Renal cortex interstitium (tissue), 15 donors: Measurements from ENCODE around the gene ITPKB. TPM values are rescaled to one million over a fixed set of nuclear protein-coding genes. Genes with fewer than 3 reads are reported as not detected.
A peak's percentile ranks its signal among the peaks of the same experiment; 100 is the strongest.
"Not testable (repeated sequence)": the region's sequence is repeated elsewhere in the genome, so short reads cannot be mapped to it uniquely, and the experiment has no call there.

Experiments
- DNase-seq, 11 donors: peaks; one replicate each; pipeline ENCODE4 v3.0.0-alpha.2; 2013; ENCODE audit warnings: low read depth in 9 of 11, low spot score in 4 of 11; ENCODE audit errors: extremely low read depth in 1 of 11
- long read RNA-seq, 16 experiments: transcript quantifications; one replicate each; lab custom pipeline, GENCODE V29; 2026
- polyA plus RNA-seq, 3 donors: library from polyadenylated mRNA; unstranded; fragments of 120-200 nt; gene quantifications; one replicate each; pipeline ENCODE4 v1.2.1, GENCODE V29; 2013; ENCODE audit not compliant: insufficient read length in 3 of 3

Gene ITPKB
- polyA plus RNA-seq: 10 to 100 TPM; 20.2 to 26.3 (median 26.3) TPM
- long read RNA-seq, donor 1, full-length matches to known transcripts: 1 of 1 reads
- long read RNA-seq, donor 1, partial matches to known transcripts: 0 of 1 reads
- long read RNA-seq, donor 1, other reads (novel, unspliced or antisense): 0 of 1 reads
- long read RNA-seq, donor 2, full-length matches to known transcripts: 1 of 1 reads
- long read RNA-seq, donor 2, partial matches to known transcripts: 0 of 1 reads
- long read RNA-seq, donor 2, other reads (novel, unspliced or antisense): 0 of 1 reads
- long read RNA-seq, donor 3, full-length matches to known transcripts: 4 of 13 reads
- long read RNA-seq, donor 3, partial matches to known transcripts: 9 of 13 reads
- long read RNA-seq, donor 3, other reads (novel, unspliced or antisense): 0 of 13 reads
- long read RNA-seq, donor 4, full-length matches to known transcripts: 1 of 1 reads
- long read RNA-seq, donor 4, partial matches to known transcripts: 0 of 1 reads
- long read RNA-seq, donor 4, other reads (novel, unspliced or antisense): 0 of 1 reads
- long read RNA-seq, donor 5: 0 reads
- long read RNA-seq, donor 6, full-length matches to known transcripts: 6 of 11 reads
- long read RNA-seq, donor 6, partial matches to known transcripts: 5 of 11 reads
- long read RNA-seq, donor 6, other reads (novel, unspliced or antisense): 0 of 11 reads
- long read RNA-seq, donor 7: 0 reads
- long read RNA-seq, donor 8, full-length matches to known transcripts: 10 of 16 reads
- long read RNA-seq, donor 8, partial matches to known transcripts: 6 of 16 reads
- long read RNA-seq, donor 8, other reads (novel, unspliced or antisense): 0 of 16 reads
- long read RNA-seq, donor 9, full-length matches to known transcripts: 4 of 4 reads
- long read RNA-seq, donor 9, partial matches to known transcripts: 0 of 4 reads
- long read RNA-seq, donor 9, other reads (novel, unspliced or antisense): 0 of 4 reads
- long read RNA-seq, donor 10, full-length matches to known transcripts: 7 of 7 reads
- long read RNA-seq, donor 10, partial matches to known transcripts: 0 of 7 reads
- long read RNA-seq, donor 10, other reads (novel, unspliced or antisense): 0 of 7 reads
- long read RNA-seq, donor 11, partial matches to known transcripts: 26 of 26 reads
- long read RNA-seq, donor 11, other reads (novel, unspliced or antisense): 0 of 26 reads
- long read RNA-seq, donor 12, full-length matches to known transcripts: 1 of 1 reads
- long read RNA-seq, donor 12, partial matches to known transcripts: 0 of 1 reads
- long read RNA-seq, donor 12, other reads (novel, unspliced or antisense): 0 of 1 reads
- long read RNA-seq, donor 13, full-length matches to known transcripts: 5 of 21 reads
- long read RNA-seq, donor 13, partial matches to known transcripts: 16 of 21 reads
- long read RNA-seq, donor 13, other reads (novel, unspliced or antisense): 0 of 21 reads
- long read RNA-seq, donor 14, full-length matches to known transcripts: 7 of 7 reads
- long read RNA-seq, donor 14, partial matches to known transcripts: 0 of 7 reads
- long read RNA-seq, donor 14, other reads (novel, unspliced or antisense): 0 of 7 reads
- long read RNA-seq, donor 15, full-length matches to known transcripts: 1 of 1 reads
- long read RNA-seq, donor 15, partial matches to known transcripts: 0 of 1 reads
- long read RNA-seq, donor 15, other reads (novel, unspliced or antisense): 0 of 1 reads
- long read RNA-seq, donor 16, full-length matches to known transcripts: 7 of 27 reads
- long read RNA-seq, donor 16, partial matches to known transcripts: 20 of 27 reads
- long read RNA-seq, donor 16, other reads (novel, unspliced or antisense): 0 of 27 reads

- peak in 5 of 11 donors; percentile 43 to 79 (median 58) for DNase-seq
Observed at GRCh38 chr1:226738995-226739695, at the start of gene ITPKB. ITPKB (minus strand) TSS chr1:226739282; CDS start chr1:226737458, 1,824 bp downstream.

GRCh38 chr1:226787638-226788037 lies 48.6 kb upstream of the ITPKB start:
- DNase-seq: no peak

GRCh38 chr1:226787071-226787470 lies 48.0 kb upstream of the ITPKB start:
- DNase-seq: no peak

- no peak for DNase-seq
Observed at GRCh38 chr1:226786550-226786949, 47.5 kb upstream of the ITPKB start.

DNA sequence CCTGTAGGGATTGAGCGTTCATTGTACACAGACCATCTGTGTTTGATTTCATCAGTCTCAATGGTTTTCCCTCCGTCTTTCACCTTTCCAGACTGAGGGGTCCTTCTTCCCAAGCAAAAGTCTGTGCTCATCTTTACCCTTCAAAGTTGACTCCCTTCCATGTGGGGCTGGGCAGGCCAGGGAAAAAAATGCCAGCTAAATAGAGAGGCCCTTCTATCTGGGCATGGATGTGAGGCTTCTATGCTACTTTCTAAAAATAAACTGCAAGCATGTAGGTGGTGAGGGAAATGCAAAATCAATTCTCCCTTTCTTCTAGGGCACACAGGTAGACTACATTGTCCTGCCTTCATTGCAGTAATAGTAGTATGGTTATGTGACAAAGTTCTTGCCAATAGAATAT lies 46.7 kb upstream of the ITPKB start:
- DNase-seq: no peak

GRCh38 chr1:226784081-226785049 lies 45.3 kb upstream of the ITPKB start:
- no peak for DNase-seq

DNA sequence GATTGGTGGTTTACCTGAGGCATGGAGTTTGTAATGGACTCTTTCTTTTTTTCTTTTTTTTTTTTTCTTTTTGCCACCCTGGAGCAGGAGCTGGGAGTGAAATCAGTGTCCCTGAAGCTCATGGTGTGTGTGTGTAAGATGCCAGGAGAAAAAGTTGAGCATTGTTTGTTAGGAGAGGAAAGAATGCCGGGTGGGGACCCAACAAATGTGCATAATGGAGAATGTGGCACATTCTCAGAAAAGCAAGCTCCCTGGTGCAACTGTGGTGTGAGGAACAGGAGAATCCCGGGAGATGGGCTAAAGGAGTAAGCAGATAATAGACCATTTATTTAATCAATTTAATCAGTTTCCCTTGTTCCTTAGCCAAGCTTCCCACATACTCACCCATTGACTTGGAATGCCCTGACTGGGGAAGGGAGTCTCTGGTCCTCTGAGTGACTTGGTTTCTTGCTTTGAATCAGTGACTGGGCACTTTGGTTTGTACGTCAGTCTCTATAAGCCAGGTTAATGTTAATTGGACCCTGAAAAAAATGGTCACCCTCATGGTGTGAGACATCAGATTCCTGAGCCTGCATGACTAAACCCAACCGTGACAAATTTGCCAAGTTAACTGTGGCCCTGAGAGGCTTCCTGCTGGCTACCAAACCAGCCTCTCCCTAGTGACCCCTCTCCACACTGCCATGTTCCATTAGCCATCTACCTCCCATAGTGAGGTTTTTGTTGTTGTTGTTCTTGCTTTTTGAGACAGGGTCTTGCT lies 43.9 kb upstream of the ITPKB start:
- no peak for DNase-seq

DNA sequence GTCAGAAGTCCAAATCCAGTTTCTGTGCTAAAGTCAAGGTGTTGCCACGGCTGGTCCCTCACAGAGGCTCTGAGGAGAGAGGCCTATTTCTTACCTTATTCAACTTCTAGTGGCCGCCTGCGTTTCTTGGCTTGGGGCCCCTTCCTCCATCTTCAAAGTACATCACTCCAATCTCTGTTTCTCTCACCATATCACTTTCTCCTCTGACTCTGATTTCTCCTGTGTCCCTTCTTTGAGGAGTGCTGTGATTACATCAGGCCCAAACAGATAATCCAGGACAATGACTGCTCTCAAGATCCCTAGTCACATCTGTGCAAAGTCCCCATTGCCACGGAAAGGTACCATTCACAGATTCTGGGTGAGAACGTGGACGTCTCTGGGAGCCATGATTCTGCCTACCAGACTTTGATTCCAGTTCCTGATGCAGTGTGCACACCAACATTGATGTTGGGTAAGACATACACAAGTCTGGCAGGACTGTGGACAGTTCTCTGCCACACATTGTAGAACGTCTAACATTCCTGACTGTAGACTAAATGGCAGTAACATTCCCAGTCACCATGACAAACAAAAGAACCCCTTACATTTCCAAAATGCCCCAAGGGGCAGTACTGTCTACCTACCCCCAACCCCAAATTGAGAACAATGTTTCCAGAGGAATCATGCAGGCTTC lies 43.0 kb upstream of the ITPKB start:
- DNase-seq: no peak

DNA sequence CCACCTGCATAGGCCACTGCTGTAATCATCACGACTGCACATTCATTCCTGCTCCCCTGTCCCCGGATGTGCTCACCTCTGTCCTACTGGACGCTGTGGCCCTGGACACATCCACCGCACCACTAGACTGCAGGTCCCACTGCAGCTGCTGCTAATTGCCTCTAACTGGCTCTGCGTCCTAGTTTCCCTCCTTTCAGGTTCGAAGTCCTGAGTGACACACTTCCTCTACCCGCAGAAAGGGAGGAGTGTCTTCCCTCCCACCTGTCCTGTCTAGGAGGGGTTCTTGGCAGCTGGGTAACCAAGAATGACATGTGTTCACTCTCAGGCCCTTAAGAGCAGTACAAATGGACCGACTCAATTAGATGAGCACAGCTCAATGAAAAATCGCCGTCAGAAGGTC lies 40.5 kb upstream of the ITPKB start:
- peak in 1 of 11 donors; percentile 11 for DNase-seq

GRCh38 chr1:226778657-226779058 lies 39.6 kb upstream of the ITPKB start:
- DNase-seq: peak in 1 of 11 donors; percentile 24

DNA sequence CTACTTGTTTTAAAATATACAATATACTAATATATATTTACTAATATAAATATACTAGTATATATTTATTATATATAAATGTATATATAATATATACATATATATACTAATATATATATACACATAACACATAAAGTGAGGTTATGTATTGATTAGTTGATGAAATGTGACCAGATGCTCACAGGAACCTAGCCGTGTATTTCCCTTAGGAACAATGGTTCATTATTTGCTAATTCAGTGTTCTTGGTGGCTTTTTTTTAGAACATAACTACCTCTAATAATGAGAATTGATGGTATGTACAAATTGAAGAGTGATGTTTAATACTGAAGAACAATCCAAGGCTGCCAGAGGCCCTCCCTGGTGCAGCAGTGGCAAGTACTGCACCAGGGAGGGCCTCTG lies 37.9 kb upstream of the ITPKB start:
- DNase-seq: no peak

- no peak for DNase-seq
Observed at GRCh38 chr1:226776066-226776465, 37.0 kb upstream of the ITPKB start.

- DNase-seq: no peak
Observed at GRCh38 chr1:226772446-226773139, 33.5 kb upstream of the ITPKB start.

- DNase-seq: not testable (repeated sequence)
Observed at GRCh38 chr1:226767170-226767569, 28.1 kb upstream of the ITPKB start.

DNA sequence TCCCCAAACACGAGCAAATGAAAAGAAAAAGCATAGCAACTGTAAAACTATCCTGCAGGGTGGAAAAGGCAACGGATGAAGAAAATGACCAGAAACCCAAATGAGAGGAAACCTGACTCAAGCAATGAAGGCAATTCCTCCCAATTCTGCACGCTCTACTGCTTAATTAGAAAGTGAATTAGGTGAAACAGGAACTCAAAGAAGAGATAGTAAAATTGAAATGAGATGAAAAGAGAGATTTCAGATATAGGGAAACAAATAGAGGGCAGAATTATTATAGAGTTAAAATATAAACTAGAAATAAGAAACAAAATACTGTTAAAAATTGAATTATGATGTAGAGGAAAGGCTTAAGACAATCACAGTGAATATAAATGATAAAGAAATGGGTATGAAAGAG lies 27.5 kb upstream of the ITPKB start:
- no peak for DNase-seq
